Stimulated activated CD8-positive, alpha-beta memory T cell treated with anti-CD3 and anti-CD28 coated beads, Interleukin-15, amount 100 ng/mL, for 4 hours (primary cell): ENCODE measurements around the gene RANBP3L.

Source experiments
- DNase-seq, 2 donors: peaks; one replicate each; pipeline ENCODE4 v3.0.0-alpha.2; 2020; ENCODE audit warnings: low read depth in 2 of 2

RANBP3L gene

GRCh38 chr5:36243653-36244052 is 58.0 kb downstream of the RANBP3L start:
- no peak for DNase-seq

GRCh38 chr5:36242534-36243485 is 58.9 kb downstream of the RANBP3L start:
- no peak for DNase-seq

- peak; percentile 89 for DNase-seq
These were observed 59.8 kb downstream of the RANBP3L start, which contains the start of gene NADK2 for GRCh38 chr5:36241631-36242533. Gene NADK2 (minus strand): TSS chr5:36241925. CDS start chr5:36241798, 127 bp downstream.

- no peak for DNase-seq
These were observed 60.7 kb downstream of the RANBP3L start for GRCh38 chr5:36240779-36241630.

DNA sequence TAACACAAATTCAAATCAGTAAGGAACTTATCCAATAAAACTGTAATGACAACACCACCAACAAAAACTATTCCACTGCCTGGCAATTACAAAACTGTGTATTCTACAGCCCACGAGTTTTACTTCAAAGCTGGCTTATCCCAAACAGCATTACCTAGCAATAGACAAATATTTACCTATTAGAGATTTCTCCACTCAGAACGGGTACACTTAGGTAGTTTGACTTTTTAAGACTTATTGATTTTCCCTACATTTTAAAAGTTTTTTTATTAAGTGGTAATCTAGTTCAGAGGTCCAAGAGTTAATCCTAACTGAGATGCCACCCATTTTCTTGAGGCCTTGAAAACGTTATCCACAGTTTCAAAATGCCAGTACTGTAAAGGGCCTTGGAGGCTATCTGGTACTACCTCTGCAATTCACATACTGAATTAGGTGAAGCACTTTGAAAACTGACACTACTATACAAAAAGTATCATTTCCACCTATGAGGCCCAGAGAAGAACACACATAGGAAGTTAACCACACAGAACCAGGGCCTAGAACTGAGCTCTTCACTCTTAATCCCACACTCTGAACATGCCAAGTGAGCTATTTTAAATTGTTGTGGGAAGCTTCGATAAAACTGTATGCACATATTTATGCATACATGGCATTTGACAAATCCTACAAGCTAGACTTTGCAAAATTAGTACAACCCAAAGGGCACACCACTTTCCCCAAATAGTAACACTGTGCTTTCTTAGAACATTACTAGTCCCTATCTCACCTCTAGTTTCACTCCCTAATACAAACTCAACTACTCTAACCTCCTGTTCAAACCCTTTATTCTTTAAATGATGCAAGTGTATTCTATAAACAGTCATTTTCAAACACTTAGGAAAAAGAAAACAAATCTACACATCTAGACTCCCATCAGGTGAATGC is 62.1 kb downstream of the RANBP3L start:
- DNase-seq: no peak

- DNase-seq: no peak
These were observed 63.0 kb downstream of the RANBP3L start for GRCh38 chr5:36238502-36239295.

DNA sequence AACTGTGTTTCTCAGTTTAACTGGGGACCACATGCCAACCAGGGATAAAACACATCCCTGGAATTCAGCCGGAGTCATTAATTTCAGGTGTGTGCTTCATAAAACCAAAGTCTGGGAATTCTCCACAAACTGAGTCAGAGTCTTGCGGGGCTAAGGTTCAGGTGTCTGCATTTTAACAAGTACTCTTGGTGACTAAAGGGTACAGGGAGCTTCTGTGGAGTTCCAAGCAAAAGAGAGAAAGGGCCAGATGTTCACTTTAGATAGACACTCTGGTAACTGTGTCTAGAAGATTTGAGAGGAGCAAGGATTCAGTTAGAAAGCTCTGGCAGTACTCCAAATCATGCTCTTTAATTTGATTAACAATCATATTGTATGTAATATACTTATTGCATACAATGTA is 64.0 kb downstream of the RANBP3L start:
- no peak for DNase-seq

DNA sequence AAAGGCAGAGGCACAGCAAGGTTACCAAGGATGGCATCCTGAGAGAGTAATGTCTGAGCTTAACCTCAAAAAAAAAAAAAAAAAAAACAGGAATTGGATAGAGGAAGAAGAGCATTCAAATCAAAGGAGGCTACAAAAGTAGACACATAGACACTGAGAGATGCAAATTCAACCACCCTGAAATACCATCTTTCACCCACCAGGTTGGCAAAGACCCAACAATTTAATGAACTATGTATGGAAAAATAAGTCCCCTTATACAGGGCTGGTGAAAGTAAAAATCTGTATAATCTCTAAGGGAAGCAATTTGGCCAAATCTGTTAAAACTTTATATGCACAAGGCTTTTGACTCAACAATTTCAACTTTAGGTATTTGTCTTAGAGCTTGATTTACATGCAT is 64.9 kb downstream of the RANBP3L start:
- DNase-seq: no peak

- DNase-seq: no peak
These were observed 69.2 kb downstream of the RANBP3L start for GRCh38 chr5:36232533-36232932.

- DNase-seq: no peak
These were observed 71.4 kb downstream of the RANBP3L start for GRCh38 chr5:36230151-36230790.

- no peak for DNase-seq
These were observed 73.2 kb downstream of the RANBP3L start for GRCh38 chr5:36228505-36228904.

- no peak for DNase-seq
These were observed 74.7 kb downstream of the RANBP3L start for GRCh38 chr5:36227046-36227445.

GRCh38 chr5:36222620-36223019 is 79.1 kb downstream of the RANBP3L start:
- no peak for DNase-seq

DNA sequence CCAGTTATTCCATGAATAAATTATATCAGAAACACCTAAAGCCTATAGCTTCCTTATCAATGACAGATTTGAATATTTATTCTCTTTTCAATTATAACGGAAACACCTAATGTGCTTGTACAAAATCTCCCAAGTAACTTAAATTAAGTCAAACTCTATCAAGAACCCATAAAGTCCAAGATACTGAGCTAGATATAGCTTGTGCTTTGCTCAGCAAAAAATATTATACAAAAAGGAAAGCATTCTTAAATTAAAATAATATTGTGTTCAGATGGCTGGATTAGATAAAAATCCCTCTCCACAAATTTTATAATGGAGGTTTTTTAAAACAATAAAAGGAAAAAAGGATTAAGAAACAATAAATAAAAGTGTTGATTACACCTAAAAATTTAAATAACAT is 83.7 kb downstream of the RANBP3L start:
- no peak for DNase-seq

DNA sequence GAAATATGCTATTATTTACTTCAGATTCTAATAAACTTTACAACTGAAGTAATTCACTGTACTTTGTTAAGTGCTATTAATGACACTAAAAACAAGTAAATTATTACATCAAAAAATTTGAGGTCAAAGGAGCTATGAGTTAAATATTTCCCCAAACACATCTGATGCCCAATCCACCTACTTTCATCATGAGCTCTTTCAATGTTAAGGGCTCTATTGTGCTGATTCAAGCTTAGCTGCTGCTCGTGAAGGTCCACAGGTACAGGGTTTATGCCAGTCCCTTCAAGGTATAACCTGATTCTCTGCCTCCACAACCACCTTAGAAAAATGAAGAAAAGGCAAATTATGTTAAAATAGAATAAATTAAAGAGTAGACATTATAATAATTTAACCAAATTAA is 84.1 kb downstream of the RANBP3L start:
- DNase-seq: no peak

- DNase-seq: no peak
These were observed 85.8 kb downstream of the RANBP3L start for GRCh38 chr5:36215910-36216309.

- DNase-seq: no peak
These were observed 87.3 kb downstream of the RANBP3L start for GRCh38 chr5:36214436-36214835.

DNA sequence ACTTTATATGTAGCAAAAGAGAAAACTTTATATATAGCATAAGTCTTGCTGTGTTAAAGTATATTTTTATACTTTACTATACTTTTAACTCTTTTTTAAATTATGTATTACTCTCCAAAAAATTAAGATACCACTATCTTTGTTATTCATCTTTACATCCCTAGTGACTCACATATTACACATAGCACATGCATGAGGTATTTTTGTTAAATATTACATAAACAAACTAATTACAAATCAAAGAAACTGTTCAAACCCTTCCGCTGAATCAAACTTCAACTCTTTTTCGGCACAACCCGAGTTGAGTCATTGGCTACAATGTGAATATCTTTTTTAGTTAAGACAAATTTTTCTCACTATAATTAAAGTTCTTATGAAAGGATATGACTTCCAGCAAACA is 92.0 kb downstream of the RANBP3L start:
- no peak for DNase-seq

DNA sequence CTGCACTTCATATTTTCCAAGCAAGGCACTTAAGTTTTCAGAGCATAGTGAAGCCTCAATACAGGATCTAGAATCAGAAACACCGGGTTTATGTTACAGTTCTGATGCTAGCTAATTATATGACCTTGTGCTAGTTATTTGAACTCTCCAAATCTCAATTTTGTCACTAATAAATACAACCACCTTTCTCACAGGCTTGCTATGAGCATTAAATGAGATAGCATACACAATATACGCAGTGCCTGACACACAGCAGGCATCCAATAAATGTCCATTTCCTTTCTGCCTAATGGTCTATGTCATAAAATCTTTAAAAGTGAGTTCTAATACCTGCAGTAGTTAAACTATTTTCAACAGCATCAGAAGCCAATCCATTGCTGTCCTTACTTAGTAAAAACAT is 92.9 kb downstream of the RANBP3L start:
- no peak for DNase-seq
